Spleen (tissue), 11 donors: ENCODE results near the gene CALY. TPM values are rescaled to one million over a fixed set of nuclear protein-coding genes. Genes with fewer than 3 reads are reported as not detected.

Experiments
- DNase-seq: peaks from one replicate; pipeline ENCODE4 v3.0.0-alpha.2; 2020
- H3K27ac ChIP-seq, 8 donors: fragments of 200-600 bp; sonication (generic) in 7 of 8; 1 replicate in 4 of 8; 2 replicates in 4 of 8; pipeline versions ENCODE4 v1.5.0 to v1.8.0; 2016 to 2021; ENCODE audit warnings: inconsistent platforms in 4 of 8, mild to moderate bottlenecking in 4 of 8, moderate library complexity in 1 of 8
- H3K27me3 ChIP-seq, 7 donors: fragments of 200-600 bp; sonication (generic) in 6 of 7; replicated peaks in 1 of 7; 1 replicate in 4 of 7; 2 replicates in 3 of 7; pipeline versions ENCODE4 v1.5.0 to v1.8.0; 2016 to 2021; ENCODE audit warnings: inconsistent platforms in 3 of 7, mild to moderate bottlenecking in 1 of 7
- H3K36me3 ChIP-seq, 6 donors: fragments of 200-600 bp; sonication (generic) in 5 of 6; 1 replicate in 4 of 6; 2 replicates in 2 of 6; pipeline versions ENCODE4 v1.5.0 to v1.8.0; 2016 to 2021; ENCODE audit warnings: inconsistent platforms in 2 of 6
- H3K4me1 ChIP-seq, 6 donors: fragments of 200-600 bp; sonication (generic) in 5 of 6; 1 replicate in 3 of 6; 2 replicates in 3 of 6; pipeline versions ENCODE4 v1.5.0 to v1.8.0; 2016 to 2021; ENCODE audit warnings: inconsistent platforms in 3 of 6
- H3K4me3 ChIP-seq, 8 donors: fragments of 200-600 bp; sonication (generic) in 7 of 8; 1 replicate in 4 of 8; 2 replicates in 4 of 8; pipeline versions ENCODE4 v1.5.0 to v1.8.0; 2016 to 2021; ENCODE audit warnings: inconsistent platforms in 4 of 8, mild to moderate bottlenecking in 4 of 8, moderate library complexity in 2 of 8
- H3K9me3 ChIP-seq, 8 donors: fragments of 200-600 bp; sonication (generic) in 7 of 8; 1 replicate in 4 of 8; 2 replicates in 4 of 8; pipeline versions ENCODE4 v1.5.0 to v1.8.0; 2016 to 2021; ENCODE audit warnings: inconsistent platforms in 4 of 8
- POLR2A ChIP-seq, 3 donors: fragments of 450-650 bp; IDR thresholded peaks; one replicate each; pipeline ENCODE4 v1.5.1; 2017; ENCODE audit warnings: antibody characterized with exemption in 3 of 3, mild to moderate bottlenecking in 1 of 3
- POLR2AphosphoS5 ChIP-seq, 3 donors: sonication (generic); formaldehyde crosslinking; IDR thresholded peaks; one replicate each; pipeline ENCODE4 v1.5.1; 2017; ENCODE audit warnings: antibody characterized with exemption in 3 of 3
- WGBS, 5 donors: extraction: QIAGEN DNeasy Blood & Tissue Kit in 3 of 5; methylation state at CpG; one replicate each; pipeline versions ENCODE4 v1.1.5 to v1.1.7; 2013 to 2018; 5-methylcytosine and 5-hydroxymethylcytosine counted together
- intact Hi-C: fragments of 100-400 bp; cut with DNase I; formaldehyde crosslinking; loops from one replicate; pipeline ENCODE4 v1.15.0; 2023; ENCODE audit warnings: low total_unique reads
- polyA plus RNA-seq, 3 donors: library from polyadenylated mRNA; stranded (reverse); fragments of 200-250 nt; gene quantifications; one replicate each; pipeline ENCODE4 v1.2.1, GENCODE V29; 2013
- total RNA-seq, 7 donors: library from RNA; depleted of rRNA in 3 of 7; stranded (reverse); fragments of >200 nt in 3 of 7; fragmentation: NEBNext Ultra II Directional in 4 of 7; extraction: Animal tissue kit (Norgen Biotek cat#: 25700) in 4 of 7; gene quantifications; one replicate each; pipeline versions ENCODE4 v1.1.0 to v1.2.1, GENCODE V29; 2016 to 2021
- TF ChIP-seq, protein P1 (sequence below), 11 experiments: fragments of 200-600 bp in 7 of 11; fragments of 450-650 bp in 4 of 11; sonication (generic) in 4 of 11; IDR thresholded peaks in 8 of 11; conservative IDR thresholded peaks in 3 of 11; 1 replicate in 7 of 11; 2 replicates in 4 of 11; pipeline versions ENCODE4 v1.4.0 to v1.8.0; 2016 to 2021; ENCODE audit warnings: antibody characterized with exemption in 11 of 11, inconsistent platforms in 4 of 11, mild to moderate bottlenecking in 1 of 11
- donor health status: healthy with polysubstance abuse.
- donor health status: DM: no; HTN: no; CAD: no; lungs with moderate emphysema.
- donor health status: DM: no; HTN: no; CAD: no.
- donor health status: Bipolar disorder and iron deficiency.
- donor health status: healthy.
- donor health status: DM: no; HTN: no; CAD: no.
- donor health status: DM: yes; HTN: yes; CAD: no.

CALY gene
- total and polyA plus RNA-seq, 10 donors: 0.04 to 3.4 (median 0.34) TPM; not detected in 1

GRCh38 chr10:133281084-133281483 lies 55.6 kb downstream of the CALY start:
- intact Hi-C loops: no loop called here
- H3K9me3 ChIP-seq: no peaks in the 10 kb centered on the region
- TF ChIP-seq, protein P1, sequence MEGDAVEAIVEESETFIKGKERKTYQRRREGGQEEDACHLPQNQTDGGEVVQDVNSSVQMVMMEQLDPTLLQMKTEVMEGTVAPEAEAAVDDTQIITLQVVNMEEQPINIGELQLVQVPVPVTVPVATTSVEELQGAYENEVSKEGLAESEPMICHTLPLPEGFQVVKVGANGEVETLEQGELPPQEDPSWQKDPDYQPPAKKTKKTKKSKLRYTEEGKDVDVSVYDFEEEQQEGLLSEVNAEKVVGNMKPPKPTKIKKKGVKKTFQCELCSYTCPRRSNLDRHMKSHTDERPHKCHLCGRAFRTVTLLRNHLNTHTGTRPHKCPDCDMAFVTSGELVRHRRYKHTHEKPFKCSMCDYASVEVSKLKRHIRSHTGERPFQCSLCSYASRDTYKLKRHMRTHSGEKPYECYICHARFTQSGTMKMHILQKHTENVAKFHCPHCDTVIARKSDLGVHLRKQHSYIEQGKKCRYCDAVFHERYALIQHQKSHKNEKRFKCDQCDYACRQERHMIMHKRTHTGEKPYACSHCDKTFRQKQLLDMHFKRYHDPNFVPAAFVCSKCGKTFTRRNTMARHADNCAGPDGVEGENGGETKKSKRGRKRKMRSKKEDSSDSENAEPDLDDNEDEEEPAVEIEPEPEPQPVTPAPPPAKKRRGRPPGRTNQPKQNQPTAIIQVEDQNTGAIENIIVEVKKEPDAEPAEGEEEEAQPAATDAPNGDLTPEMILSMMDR (IDR thresholded peaks at IDR 0.05 in 8 of 11, conservative IDR thresholded peaks at IDR 0.05 in 3 of 11): no peak
- TF ChIP-seq POLR2AphosphoS5 (IDR thresholded peaks at IDR 0.05): no peak
- TF ChIP-seq POLR2A (IDR thresholded peaks at IDR 0.05): no peak
- H3K4me1 ChIP-seq: peaks cover 13 to 49% (median 42%) of the 10 kb centered on the region in 6 donors
- no peak overlapping the region for H3K27ac ChIP-seq
- peak; percentile 78 for DNase-seq
- 90 to 97% (median 95%) methylated on average over 11 to 15 of the region's 15 CpGs for WGBS, 5 donors
- H3K4me3 ChIP-seq: no peak overlapping the region
- peaks cover 2 to 76% (median 58%) of the 10 kb centered on the region in 6 donors for H3K36me3 ChIP-seq
- H3K27me3 ChIP-seq: peaks cover 0 to 15% (median 5%) of the 10 kb centered on the region in 7 donors

GRCh38 chr10:133280391-133281059 lies 56.2 kb downstream of the CALY start:
- no peaks in the 10 kb centered on the region for H3K9me3 ChIP-seq
- H3K27me3 ChIP-seq: peaks cover 0 to 21% (median 7%) of the 10 kb centered on the region in 7 donors
- WGBS, 5 donors: 89 to 97% (median 96%) methylated on average over 8 to 10 of the region's 10 CpGs
- no peak for TF ChIP-seq POLR2A (IDR thresholded peaks at IDR 0.05)
- TF ChIP-seq POLR2AphosphoS5 (IDR thresholded peaks at IDR 0.05): no peak
- TF ChIP-seq, protein P1 (IDR thresholded peaks at IDR 0.05 in 8 of 11, conservative IDR thresholded peaks at IDR 0.05 in 3 of 11): no peak
- peaks cover 2 to 70% (median 52%) of the 10 kb centered on the region in 6 donors for H3K36me3 ChIP-seq
- intact Hi-C loops: no loop called here
- H3K27ac ChIP-seq: peak overlapping the region in 7 of 8 donors; percentile 85 to 98 (median 89)
- peak; percentile 81 for DNase-seq
- peaks cover 13 to 55% (median 48%) of the 10 kb centered on the region in 6 donors for H3K4me1 ChIP-seq
- H3K4me3 ChIP-seq: peak overlapping the region in 1 of 8 donors; percentile 72

- peaks cover 2 to 61% (median 43%) of the 10 kb centered on the region in 6 donors for H3K36me3 ChIP-seq
- TF ChIP-seq POLR2AphosphoS5 (IDR thresholded peaks at IDR 0.05): peak in 1 of 3 donors; percentile 66
- TF ChIP-seq, protein P1 (IDR thresholded peaks at IDR 0.05 in 8 of 11, conservative IDR thresholded peaks at IDR 0.05 in 3 of 11): no peak
- 45 to 64% (median 60%) methylated on average over 20 to 24 of the region's 24 CpGs for WGBS, 5 donors
- peak; percentile 87 for DNase-seq
- H3K9me3 ChIP-seq: no peaks in the 10 kb centered on the region
- peak overlapping the region; percentile 66 to 98 (median 88) for H3K27ac ChIP-seq
- H3K4me3 ChIP-seq: peak overlapping the region in 3 of 8 donors; percentile 12 to 72 (median 19)
- H3K4me1 ChIP-seq: peaks cover 16 to 64% (median 57%) of the 10 kb centered on the region in 6 donors
- H3K27me3 ChIP-seq: peaks cover 0 to 30% (median 7%) of the 10 kb centered on the region in 7 donors
- intact Hi-C loops: no loop called here
These were observed 57.1 kb downstream of the CALY start for GRCh38 chr10:133279326-133280226.
